PC-9 (cell line): ENCODE measurements around the gene IRS1. TPM values are rescaled to one million over a fixed set of nuclear protein-coding genes. Genes with fewer than 3 reads are reported as not detected.

Experiments
- BruUV-seq: library from RNA; stranded (reverse); fragments of 400-500 nt; replicated peaks from 2 replicates; lab custom pipeline; 2021; lab: Mats Ljungman, UMichigan
- CTCF ChIA-PET: fragments of 300-600 bp; sonication (Branson Sonifier 250); formaldehyde crosslinking; loops from one replicate; lab custom pipeline; 2022; ENCODE audit warnings: antibody characterized with exemption; lab: Charles Lee
- POLR2A ChIA-PET: fragments of 300-600 bp; sonication (Branson Sonifier 250); formaldehyde crosslinking; loops from one replicate; lab custom pipeline; 2022; ENCODE audit warnings: antibody characterized with exemption; ENCODE audit not compliant: unreplicated experiment; lab: Charles Lee
- DNase-seq, 2 experiments: peaks; one replicate each; pipeline versions ENCODE4 v3.0.0 to v3.0.0-alpha.2; 2015 to 2022; ENCODE audit warnings: mixed read lengths in 1 of 2
- H2AFZ ChIP-seq: fragments of 200-600 bp; sonication (generic); 2 replicates; pipeline ENCODE4 v1.8.1; 2017; ENCODE audit warnings: antibody characterized with exemption
- H3F3A ChIP-seq: fragments of 200-600 bp; sonication (generic); 2 replicates; pipeline ENCODE4 v1.8.1; 2017; ENCODE audit warnings: antibody characterized with exemption, mild to moderate bottlenecking, low read depth; ENCODE audit not compliant: insufficient read depth
- H3K27ac ChIP-seq: fragments of 200-600 bp; sonication (generic); 2 replicates; pipeline ENCODE4 v1.6.1; 2016; ENCODE audit warnings: mixed run types
- H3K27me3 ChIP-seq: fragments of 200-600 bp; sonication (generic); 2 replicates; pipeline ENCODE4 v1.6.1; 2016; ENCODE audit warnings: low read depth, mixed run types; ENCODE audit not compliant: insufficient read depth
- H3K36me3 ChIP-seq: fragments of 200-600 bp; sonication (generic); 2 replicates; pipeline ENCODE4 v1.6.1; 2016; ENCODE audit warnings: low read depth, mixed run types
- H3K4me1 ChIP-seq: fragments of 200-600 bp; sonication (generic); replicated peaks from 2 replicates; pipeline ENCODE4 v1.6.1; 2016; ENCODE audit warnings: mixed run types; ENCODE audit not compliant: insufficient read depth
- H3K4me2 ChIP-seq: fragments of 200-600 bp; sonication (generic); 2 replicates; pipeline ENCODE4 v1.6.1; 2017; ENCODE audit warnings: mixed run types
- H3K4me3 ChIP-seq: fragments of 200-600 bp; sonication (generic); 2 replicates; pipeline ENCODE4 v1.6.1; 2016; ENCODE audit warnings: mixed run types
- H3K79me2 ChIP-seq: fragments of 200-600 bp; sonication (generic); 2 replicates; pipeline ENCODE4 v1.6.1; 2017; ENCODE audit warnings: low read depth, mixed run types
- H3K9me2 ChIP-seq: fragments of 200-600 bp; sonication (generic); 2 replicates; pipeline ENCODE4 v1.8.1; 2017; ENCODE audit warnings: mild to moderate bottlenecking; ENCODE audit not compliant: insufficient read depth
- H3K9me3 ChIP-seq: fragments of 200-600 bp; sonication (generic); 2 replicates; pipeline ENCODE4 v1.8.1; 2016; ENCODE audit warnings: low read depth; ENCODE audit not compliant: insufficient read depth
- H4K20me1 ChIP-seq: fragments of 200-600 bp; sonication (generic); 2 replicates; pipeline ENCODE4 v1.8.1; 2017; ENCODE audit not compliant: insufficient read depth
- CTCF ChIP-seq: fragments of 200-600 bp; sonication (generic); conservative IDR thresholded peaks from 2 replicates; pipeline ENCODE4 v1.6.1; 2017; ENCODE audit warnings: mixed run types, antibody characterized with exemption, mild to moderate bottlenecking, moderate library complexity
- EZH2 ChIP-seq: fragments of 200-600 bp; sonication (generic); IDR thresholded peaks from 2 replicates; pipeline ENCODE4 v1.8.0; 2017; ENCODE audit warnings: antibody characterized with exemption, low read depth
- intact Hi-C: fragments of 100-400 bp; cut with micrococcal nuclease; formaldehyde crosslinking; loops from one replicate; pipeline ENCODE4 v1.10.0; 2022; ENCODE audit not compliant: unreplicated experiment
- total RNA-seq: library from RNA; stranded (reverse); gene quantifications from 2 replicates; pipeline ENCODE4 v1.2.3, GENCODE V29; 2021

The IRS1 gene
- total RNA-seq, 1 experiment from 2014 or later, result 28.6 TPM

GRCh38 chr2:226691255-226691654 lies 108.4 kb downstream of the IRS1 start:
- no TSS peak for BruUV-seq
- no peaks in the 10 kb centered on the region for H4K20me1 ChIP-seq
- no peak for TF ChIP-seq EZH2
- TF ChIP-seq CTCF, result no peak
- H3K4me1 ChIP-seq, result peaks cover 24% of the 10 kb centered on the region
- peaks cover 10% of the 10 kb centered on the region; the same call in 1 of the 2 replicates for H3K9me3 ChIP-seq
- no peaks in the 10 kb centered on the region for H3K79me2 ChIP-seq
- DNase-seq, result peak in 1 of 2 experiments; percentile 39
- CTCF ChIA-PET, result interaction anchor here (0.6 kb wide), 1 partner anchor 100 kb away, joined by 3 read pairs; no protein-coding TSS in a partner anchor
- H3K4me3 ChIP-seq, result no peak overlapping the region
- POLR2A ChIA-PET, result interaction anchor here (0.7 kb wide), 1 partner anchor 10 kb away, joined by 5 read pairs; no protein-coding TSS in a partner anchor
- no peak overlapping the region for H3K27ac ChIP-seq
- intact Hi-C loops, result no loop called here
- H3K4me2 ChIP-seq, result no peak overlapping the region
- no peaks in the 10 kb centered on the region for H3K27me3 ChIP-seq
- H3F3A ChIP-seq, result no peaks in the 10 kb centered on the region
- H3K9me2 ChIP-seq, result no peaks in the 10 kb centered on the region
- H3K36me3 ChIP-seq, result no peaks in the 10 kb centered on the region
- no peak overlapping the region for H2AFZ ChIP-seq

GRCh38 chr2:226690461-226691024 lies 109.1 kb downstream of the IRS1 start:
- ChIA-PET CTCF (interaction anchor here (0.5 to 0.6 kb wide), 2 partner anchors 10 to 100 kb away, joined by 3 to 6 read pairs; no protein-coding TSS in a partner anchor), POLR2A (no interaction called here)
- H3K9me2 ChIP-seq, result no peaks in the 10 kb centered on the region
- H3F3A ChIP-seq, result no peaks in the 10 kb centered on the region
- H3K36me3 ChIP-seq, result no peaks in the 10 kb centered on the region
- no peak overlapping the region for H2AFZ ChIP-seq
- TF ChIP-seq EZH2 (no peak), CTCF (no peak)
- H3K27me3 ChIP-seq, result no peaks in the 10 kb centered on the region
- H3K27ac ChIP-seq, result no peak overlapping the region
- H3K4me2 ChIP-seq, result no peak overlapping the region
- no peak for DNase-seq
- no peak overlapping the region for H3K4me3 ChIP-seq
- H4K20me1 ChIP-seq, result no peaks in the 10 kb centered on the region
- no TSS peak for BruUV-seq
- H3K79me2 ChIP-seq, result no peaks in the 10 kb centered on the region
- H3K9me3 ChIP-seq, result peaks cover 10% of the 10 kb centered on the region; the same call in 1 of the 2 replicates
- intact Hi-C loops, result no loop called here
- H3K4me1 ChIP-seq, result peaks cover 24% of the 10 kb centered on the region

GRCh38 chr2:226687641-226688253 lies 111.9 kb downstream of the IRS1 start:
- no peak for TF ChIP-seq EZH2
- TF ChIP-seq CTCF, result no peak
- H3F3A ChIP-seq, result no peaks in the 10 kb centered on the region
- CTCF ChIA-PET, result no interaction called here
- peaks cover 6% of the 10 kb centered on the region; the same call in 1 of the 2 replicates for H3K9me3 ChIP-seq
- no peak overlapping the region for H3K4me2 ChIP-seq
- no peak for DNase-seq
- no peaks in the 10 kb centered on the region for H3K79me2 ChIP-seq
- no peaks in the 10 kb centered on the region for H3K9me2 ChIP-seq
- H2AFZ ChIP-seq, result no peak overlapping the region
- no peaks in the 10 kb centered on the region for H4K20me1 ChIP-seq
- peaks cover 6% of the 10 kb centered on the region; the same call in 1 of the 2 replicates for H3K4me1 ChIP-seq
- no peaks in the 10 kb centered on the region for H3K27me3 ChIP-seq
- no peak overlapping the region for H3K4me3 ChIP-seq
- BruUV-seq, result no TSS peak
- POLR2A ChIA-PET, result no interaction called here
- no peak overlapping the region for H3K27ac ChIP-seq
- no peaks in the 10 kb centered on the region for H3K36me3 ChIP-seq
- intact Hi-C loops, result no loop called here
